Endodermal cell (in vitro differentiated cells): ENCODE results near the gene DUSP21. TPM values are rescaled to one million over a fixed set of nuclear protein-coding genes. Genes with fewer than 3 reads are reported as not detected.

Experiments used
- DNase-seq: peaks from one replicate; pipeline ENCODE4 v3.0.0-alpha.2; 2017
- H3K27ac ChIP-seq: 2 replicates; pipeline ENCODE4 v1.5.1; 2013; ENCODE audit warnings: mild to moderate bottlenecking, low read depth, low read length, moderate library complexity
- H3K27me3 ChIP-seq: 2 replicates; pipeline ENCODE4 v1.6.1; 2013; ENCODE audit warnings: mild to moderate bottlenecking, low read length, moderate library complexity; ENCODE audit not compliant: insufficient read depth, control insufficient read depth, poor library complexity, severe bottlenecking
- H3K36me3 ChIP-seq: 2 replicates; pipeline ENCODE4 v1.7.0; 2013; ENCODE audit warnings: mild to moderate bottlenecking, low read length, moderate library complexity; ENCODE audit not compliant: control insufficient read depth, insufficient read depth
- H3K4me1 ChIP-seq: one replicate; pipeline ENCODE4 v1.7.0; 2013; ENCODE audit warnings: low read length; ENCODE audit not compliant: control insufficient read depth, insufficient read depth
- H3K4me3 ChIP-seq: 2 replicates; pipeline ENCODE4 v1.5.1; 2013; ENCODE audit warnings: mild to moderate bottlenecking, low read length, moderate library complexity
- H3K9ac ChIP-seq: 2 replicates; pipeline ENCODE4 v1.6.1; 2013; ENCODE audit warnings: mild to moderate bottlenecking, low read length, moderate library complexity; ENCODE audit not compliant: poor library complexity, severe bottlenecking; ENCODE audit errors: extremely low read depth
- H3K9me3 ChIP-seq: 2 replicates; pipeline ENCODE4 v1.6.1; 2013; ENCODE audit warnings: mild to moderate bottlenecking, low read length, moderate library complexity; ENCODE audit not compliant: control insufficient read depth
- H3K27ac Mint-ChIP-seq: 2 replicates; pipeline ENCODE4 v1.8.0; 2020; ENCODE audit warnings: mixed read lengths
- H3K27me3 Mint-ChIP-seq: 2 replicates; pipeline ENCODE4 v1.8.0; 2021; ENCODE audit warnings: mild to moderate bottlenecking, mixed read lengths; ENCODE audit not compliant: insufficient read depth
- H3K36me3 Mint-ChIP-seq: 2 replicates; pipeline ENCODE4 v1.8.0; 2020; ENCODE audit warnings: low read depth, mixed read lengths
- H3K4me1 Mint-ChIP-seq: 2 replicates; pipeline ENCODE4 v1.8.0; 2020; ENCODE audit warnings: mixed read lengths
- H3K4me3 Mint-ChIP-seq: 2 replicates; pipeline ENCODE4 v1.8.0; 2020; ENCODE audit warnings: mild to moderate bottlenecking, moderate library complexity, mixed read lengths
- H3K9me3 Mint-ChIP-seq: 2 replicates; pipeline ENCODE4 v1.8.0; 2020; ENCODE audit warnings: mild to moderate bottlenecking, mixed read lengths
- CTCF ChIP-seq: fragments of 200-600 bp; sonication (generic); conservative IDR thresholded peaks from 2 replicates; pipeline ENCODE4 v1.5.0; 2021; ENCODE audit warnings: antibody characterized with exemption, mild to moderate bottlenecking
- WGBS, 2 experiments: methylation state at CpG; one replicate each; pipeline versions ENCODE4 v1.1.5 to v1.1.7; 2013; ENCODE audit warnings: missing lambda C conversion rate in 2 of 2, mixed read lengths in 1 of 2; ENCODE audit not compliant: insufficient coverage in 1 of 2, insufficient read length in 1 of 2; 5-methylcytosine and 5-hydroxymethylcytosine counted together
- long read RNA-seq, 4 experiments: library from polyadenylated mRNA in 2 of 4; library from RNA in 1 of 4; library from capped mRNA in 1 of 4; stranded (forward) in 3 of 4; unstranded in 1 of 4; transcript quantifications; one replicate each; pipeline ENCODE4 v2.0.0, GENCODE V29; 2020 to 2021; ENCODE audit warnings: inconsistent platforms in 1 of 4
- polyA plus RNA-seq, 2 experiments: library from polyadenylated mRNA; stranded (reverse); fragments of 50-300 nt; gene quantifications; one replicate each; pipeline ENCODE4 v1.2.3, GENCODE V29; 2013
- total RNA-seq, 2 donors: library from RNA; stranded (reverse); fragmentation: NEBNext Ultra II Directional in 1 of 2; extraction: Animal tissue kit (Norgen Biotek cat#: 25700) in 1 of 2; gene quantifications; 2 replicates in 1 of 2; 3 replicates in 1 of 2; pipeline ENCODE4 v1.2.1, GENCODE V29; 2021

Gene DUSP21
- not detected for total RNA-seq
- not detected for polyA plus RNA-seq (2013, experiment 1 of 2)
- polyA plus RNA-seq (2013, experiment 2 of 2): not detected
- long read RNA-seq, experiment 1: 0 reads
- long read RNA-seq, experiment 2: 0 reads
- long read RNA-seq, experiment 3: 0 reads
- long read RNA-seq, experiment 4: 0 reads

GRCh38 chrX:44843753-44844152 is at the start of gene DUSP21:
Gene DUSP21 (plus strand): TSS chrX:44844021. CDS start chrX:44844133, 112 bp downstream.
- no peaks in the 10 kb centered on the region for H3K36me3 Mint-ChIP-seq
- WGBS, 2 experiments: 97 to 100% methylated on average over 1 to 16 of the region's 16 CpGs
- H3K4me1 Mint-ChIP-seq: no peaks in the 10 kb centered on the region
- no peaks in the 10 kb centered on the region for H3K27me3 Mint-ChIP-seq
- H3K27ac ChIP-seq: no peak within 1 kb of the TSS
- no peak within 1 kb of the TSS for H3K27ac Mint-ChIP-seq
- no peaks in the 10 kb centered on the region for H3K4me1 ChIP-seq
- no peak within 1 kb of the TSS for H3K4me3 ChIP-seq
- no peaks in the 10 kb centered on the region for H3K9me3 ChIP-seq
- H3K36me3 ChIP-seq: no peaks in the 10 kb centered on the region
- no peak within 1 kb of the TSS for H3K9ac ChIP-seq
- TF ChIP-seq CTCF: no peak
- no peak for DNase-seq
- H3K9me3 Mint-ChIP-seq: peaks cover 66% of the 10 kb centered on the region
- no peaks in the 10 kb centered on the region for H3K27me3 ChIP-seq
- no peak within 1 kb of the TSS for H3K4me3 Mint-ChIP-seq

GRCh38 chrX:44795945-44796450 is 47.8 kb upstream of the DUSP21 start:
- H3K9me3 Mint-ChIP-seq: peaks cover 45% of the 10 kb centered on the region
- Histone ChIP-seq H3K9me3 (no peaks in the 10 kb centered on the region), H3K36me3 (no peaks in the 10 kb centered on the region), H3K4me3 (no peak overlapping the region), H3K27me3 (no peaks in the 10 kb centered on the region), H3K27ac (no peak overlapping the region), H3K9ac (no peak overlapping the region), H3K4me1 (no peaks in the 10 kb centered on the region)
- TF ChIP-seq CTCF: no peak
- H3K27me3 Mint-ChIP-seq: no peaks in the 10 kb centered on the region
- no peak overlapping the region for H3K27ac Mint-ChIP-seq
- peaks cover 2% of the 10 kb centered on the region for H3K36me3 Mint-ChIP-seq
- H3K4me1 Mint-ChIP-seq: no peaks in the 10 kb centered on the region
- DNase-seq: no peak
- H3K4me3 Mint-ChIP-seq: no peak overlapping the region
- 80% methylated on average over 1 of the region's 3 CpGs; no CpG with 5 or more reads in 1 of the 2 experiments for WGBS, 2 experiments

GRCh38 chrX:44802613-44803012 is 41.2 kb upstream of the DUSP21 start:
- Histone ChIP-seq H3K4me1 (no peaks in the 10 kb centered on the region), H3K36me3 (no peaks in the 10 kb centered on the region), H3K9ac (no peak overlapping the region), H3K9me3 (no peaks in the 10 kb centered on the region), H3K4me3 (no peak overlapping the region), H3K27ac (no peak overlapping the region), H3K27me3 (no peaks in the 10 kb centered on the region)
- H3K9me3 Mint-ChIP-seq: peaks cover 28% of the 10 kb centered on the region
- no peaks in the 10 kb centered on the region for H3K27me3 Mint-ChIP-seq
- no peak for DNase-seq
- WGBS, 2 experiments: no CpG with 5 or more reads among the region's 2 CpGs
- no peak for TF ChIP-seq CTCF
- no peaks in the 10 kb centered on the region for H3K4me1 Mint-ChIP-seq
- peaks cover 2% of the 10 kb centered on the region for H3K36me3 Mint-ChIP-seq
- H3K27ac Mint-ChIP-seq: no peak overlapping the region
- no peak overlapping the region for H3K4me3 Mint-ChIP-seq
